Activated CD4-positive, alpha-beta memory T cell treated with anti-CD3 and anti-CD28 coated beads for 36 hours (primary cell): ENCODE data around the gene PPFIA3. TPM values are rescaled to one million over a fixed set of nuclear protein-coding genes. Genes with fewer than 3 reads are reported as not detected.
A peak's percentile ranks its signal among the peaks of the same experiment; 100 is the strongest.

Source experiments
- CTCF ChIA-PET: fragments of 350-600 bp; sonication (Branson Sonifier 250); formaldehyde crosslinking; loops from one replicate; lab custom pipeline; 2021; ENCODE audit warnings: antibody characterized with exemption, inconsistent platforms; lab: Charles Lee
- POLR2A ChIA-PET: fragments of 350-600 bp; sonication (Branson Sonifier 250); formaldehyde crosslinking; loops from one replicate; lab custom pipeline; 2021; ENCODE audit warnings: antibody characterized with exemption; lab: Charles Lee
- DNase-seq: peaks from one replicate; pipeline ENCODE4 v3.0.0-alpha.2; 2020
- H3K27ac Mint-ChIP-seq: one replicate; pipeline ENCODE4 v1.8.0; 2021; ENCODE audit warnings: mixed read lengths
- H3K27me3 Mint-ChIP-seq: one replicate; pipeline ENCODE4 v1.8.0; 2021; ENCODE audit warnings: mixed read lengths
- H3K36me3 Mint-ChIP-seq: one replicate; pipeline ENCODE4 v1.8.0; 2021; ENCODE audit warnings: mixed read lengths
- H3K4me1 Mint-ChIP-seq: one replicate; pipeline ENCODE4 v1.8.0; 2021; ENCODE audit warnings: low read depth, mixed read lengths
- H3K4me3 Mint-ChIP-seq: one replicate; pipeline ENCODE4 v1.8.0; 2021; ENCODE audit warnings: mild to moderate bottlenecking, mixed read lengths
- H3K9me3 Mint-ChIP-seq: one replicate; pipeline ENCODE4 v1.8.0; 2021; ENCODE audit warnings: mixed read lengths
- intact Hi-C: fragments of 100-400 bp; cut with micrococcal nuclease; formaldehyde crosslinking; loops from one replicate; pipeline ENCODE4 v1.15.1; 2023
- total RNA-seq, 2 experiments: library from RNA; stranded (reverse); gene quantifications; one replicate each; pipeline ENCODE4 v1.2.3, GENCODE V29; 2021

Gene PPFIA3
- total RNA-seq, 2 experiments from 2014 or later = 3.5 to 5.0 TPM

DNA sequence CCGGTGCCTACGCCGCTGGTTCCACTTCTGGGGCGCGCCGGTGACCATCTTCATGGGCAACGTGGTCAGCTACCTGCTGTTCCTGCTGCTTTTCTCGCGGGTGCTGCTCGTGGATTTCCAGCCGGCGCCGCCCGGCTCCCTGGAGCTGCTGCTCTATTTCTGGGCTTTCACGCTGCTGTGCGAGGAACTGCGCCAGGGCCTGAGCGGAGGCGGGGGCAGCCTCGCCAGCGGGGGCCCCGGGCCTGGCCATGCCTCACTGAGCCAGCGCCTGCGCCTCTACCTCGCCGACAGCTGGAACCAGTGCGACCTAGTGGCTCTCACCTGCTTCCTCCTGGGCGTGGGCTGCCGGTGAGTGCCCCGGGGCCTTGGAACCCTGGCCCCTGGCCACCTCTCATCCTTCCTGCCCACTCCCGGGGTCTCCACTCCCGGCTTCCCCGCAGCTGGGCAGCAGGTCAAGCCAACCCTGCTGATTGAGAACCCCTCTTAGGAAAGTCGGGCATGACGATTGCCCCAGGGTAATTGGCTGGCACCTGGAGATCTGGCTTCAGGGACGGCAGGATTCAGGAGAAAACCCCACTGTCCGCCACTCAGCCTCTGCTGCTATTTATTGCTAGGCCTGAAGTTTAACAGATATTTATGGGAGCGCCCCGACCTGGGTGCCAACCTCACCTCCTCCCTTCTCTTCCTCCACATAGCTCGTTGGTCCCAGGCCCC, 77.3 kb downstream of the PPFIA3 start:
- H3K36me3 Mint-ChIP-seq = no peaks in the 10 kb centered on the region
- H3K9me3 Mint-ChIP-seq = no peaks in the 10 kb centered on the region
- H3K27ac Mint-ChIP-seq = no peak overlapping the region
- peaks cover 2% of the 10 kb centered on the region for H3K27me3 Mint-ChIP-seq
- POLR2A ChIA-PET = no interaction called here
- no peaks in the 10 kb centered on the region for H3K4me1 Mint-ChIP-seq
- CTCF ChIA-PET = interaction anchor here (0.6 to 4.3 kb wide), 3 partner anchors 98 to 352 kb away, joined by 3 to 54 read pairs (median 6); partner anchors contain the start of genes GYS1 and RUVBL2
- no peak overlapping the region for H3K4me3 Mint-ChIP-seq
- intact Hi-C loops = no loop called here
- DNase-seq = no peak

DNA sequence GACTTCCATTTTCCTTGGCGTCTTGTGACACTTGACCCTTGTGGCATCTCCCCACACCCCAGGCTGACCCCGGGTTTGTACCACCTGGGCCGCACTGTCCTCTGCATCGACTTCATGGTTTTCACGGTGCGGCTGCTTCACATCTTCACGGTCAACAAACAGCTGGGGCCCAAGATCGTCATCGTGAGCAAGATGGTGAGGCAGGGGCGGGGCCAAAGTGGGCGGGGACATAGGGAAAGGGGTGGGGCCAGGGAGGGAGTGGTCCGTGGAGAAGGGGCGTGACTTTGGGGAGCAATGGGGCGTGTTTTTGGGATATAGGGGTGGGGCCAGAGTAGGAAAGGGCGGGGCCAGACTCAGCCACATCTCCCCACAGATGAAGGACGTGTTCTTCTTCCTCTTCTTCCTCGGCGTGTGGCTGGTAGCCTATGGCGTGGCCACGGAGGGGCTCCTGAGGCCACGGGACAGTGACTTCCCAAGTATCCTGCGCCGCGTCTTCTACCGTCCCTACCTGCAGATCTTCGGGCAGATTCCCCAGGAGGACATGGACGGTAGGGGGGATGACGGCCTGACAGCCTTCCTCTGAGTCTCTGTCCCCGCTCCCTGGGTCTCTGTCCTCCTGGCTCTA, 81.0 kb downstream of the PPFIA3 start:
- H3K4me1 Mint-ChIP-seq = no peaks in the 10 kb centered on the region
- no peak overlapping the region for H3K27ac Mint-ChIP-seq
- no peak overlapping the region for H3K4me3 Mint-ChIP-seq
- intact Hi-C loops = no loop called here
- ChIA-PET POLR2A (no interaction called here), CTCF (interaction anchor here (1.4 to 4.3 kb wide), 5 partner anchors 8 to 206 kb away, joined by 4 to 54 read pairs (median 9); no protein-coding TSS in a partner anchor)
- peaks cover 4% of the 10 kb centered on the region for H3K27me3 Mint-ChIP-seq
- H3K36me3 Mint-ChIP-seq = no peaks in the 10 kb centered on the region
- DNase-seq = peak; percentile 31
- H3K9me3 Mint-ChIP-seq = no peaks in the 10 kb centered on the region

Other genes with a start within 250 kb of the PPFIA3 start
- 10 to 100 TPM; 49.7 to 52.0 TPM for gene PPP1R15A, start 247.1 kb upstream of the PPFIA3 start, total RNA-seq
- under 1 TPM; 0.34 to 0.59 TPM for gene TULP2, start 220.8 kb upstream of the PPFIA3 start, total RNA-seq
- gene NUCB1, start 219.2 kb upstream of the PPFIA3 start, total RNA-seq = 100 to 1,000 TPM; 154 to 159 TPM
- 1 to 10 TPM; 2.0 to 2.8 TPM for gene DHDH, start 185.8 kb upstream of the PPFIA3 start, total RNA-seq
- 100 to 1,000 TPM; 173 to 181 TPM for gene BAX, start 164.7 kb upstream of the PPFIA3 start, total RNA-seq
- gene FTL, start 154.2 kb upstream of the PPFIA3 start, total RNA-seq = 100 to 1,000 TPM; 870 to 900 TPM
- 10 to 100 TPM; 42.2 to 47.6 TPM for gene GYS1, start 126.2 kb upstream of the PPFIA3 start, total RNA-seq
- 100 to 1,000 TPM; 107 to 109 TPM for gene RUVBL2, start 125.7 kb upstream of the PPFIA3 start, total RNA-seq
- gene LHB, start 102.5 kb upstream of the PPFIA3 start, total RNA-seq = under 1 TPM in 1 of 2 experiments, not detected in 1; 0.48 TPM
- not detected for gene CGB3, start 95.2 kb upstream of the PPFIA3 start, total RNA-seq
- gene CGB2, start 87.7 kb upstream of the PPFIA3 start, total RNA-seq = not detected
- not detected for gene CGB1, start 82.6 kb upstream of the PPFIA3 start, total RNA-seq
- not detected for gene CGB5, start 75.7 kb upstream of the PPFIA3 start, total RNA-seq
- not detected for gene CGB8, start 70.4 kb upstream of the PPFIA3 start, total RNA-seq
- gene CGB7, start 61.8 kb upstream of the PPFIA3 start, total RNA-seq = not detected
- gene NTF4, start 54.7 kb upstream of the PPFIA3 start, total RNA-seq = not detected
- not detected for gene KCNA7, start 46.8 kb upstream of the PPFIA3 start, total RNA-seq
- gene SNRNP70, start 34.1 kb upstream of the PPFIA3 start, total RNA-seq = 100 to 1,000 TPM; 180 to 190 TPM
- 1 to 10 TPM; 5.1 to 5.6 TPM for gene LIN7B, start 5.2 kb upstream of the PPFIA3 start, total RNA-seq
- gene C19orf73, start 401 bp upstream of the PPFIA3 start, total RNA-seq = 1 to 10 TPM; 1.4 TPM
- not detected for gene HRC, start 35.9 kb downstream of the PPFIA3 start, total RNA-seq
- gene TRPM4, start 38.2 kb downstream of the PPFIA3 start, total RNA-seq = 1 to 10 TPM; 1.1 to 1.2 TPM
- gene SLC6A16, start 205.6 kb downstream of the PPFIA3 start, total RNA-seq = 1 to 10 TPM; 1.0 to 1.3 TPM
- gene CD37, start 215.9 kb downstream of the PPFIA3 start, total RNA-seq = 100 to 1,000 TPM; 178 to 181 TPM
- gene TEAD2, start 242.9 kb downstream of the PPFIA3 start, total RNA-seq = not detected
- not detected for gene DKKL1, start 244.3 kb downstream of the PPFIA3 start, total RNA-seq